ENCODE results near the gene PCLAF. TPM values are rescaled to one million over a fixed set of nuclear protein-coding genes. Genes with fewer than 3 reads are reported as not detected.

Gene PCLAF, protein sequence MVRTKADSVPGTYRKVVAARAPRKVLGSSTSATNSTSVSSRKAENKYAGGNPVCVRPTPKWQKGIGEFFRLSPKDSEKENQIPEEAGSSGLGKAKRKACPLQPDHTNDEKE
- total RNA-seq, result 6.6 to 12.0 TPM (median 8.3 TPM) in 3 replicates
- long read RNA-seq, transcript PCLAF-201 (4 exons, 2,194 nt), result major isoform, 21 of 23 reads
- long read RNA-seq, partial matches to known transcripts, result 0 of 23 reads
- long read RNA-seq, other reads (novel, unspliced or antisense), result 1 of 23 reads

DNA sequence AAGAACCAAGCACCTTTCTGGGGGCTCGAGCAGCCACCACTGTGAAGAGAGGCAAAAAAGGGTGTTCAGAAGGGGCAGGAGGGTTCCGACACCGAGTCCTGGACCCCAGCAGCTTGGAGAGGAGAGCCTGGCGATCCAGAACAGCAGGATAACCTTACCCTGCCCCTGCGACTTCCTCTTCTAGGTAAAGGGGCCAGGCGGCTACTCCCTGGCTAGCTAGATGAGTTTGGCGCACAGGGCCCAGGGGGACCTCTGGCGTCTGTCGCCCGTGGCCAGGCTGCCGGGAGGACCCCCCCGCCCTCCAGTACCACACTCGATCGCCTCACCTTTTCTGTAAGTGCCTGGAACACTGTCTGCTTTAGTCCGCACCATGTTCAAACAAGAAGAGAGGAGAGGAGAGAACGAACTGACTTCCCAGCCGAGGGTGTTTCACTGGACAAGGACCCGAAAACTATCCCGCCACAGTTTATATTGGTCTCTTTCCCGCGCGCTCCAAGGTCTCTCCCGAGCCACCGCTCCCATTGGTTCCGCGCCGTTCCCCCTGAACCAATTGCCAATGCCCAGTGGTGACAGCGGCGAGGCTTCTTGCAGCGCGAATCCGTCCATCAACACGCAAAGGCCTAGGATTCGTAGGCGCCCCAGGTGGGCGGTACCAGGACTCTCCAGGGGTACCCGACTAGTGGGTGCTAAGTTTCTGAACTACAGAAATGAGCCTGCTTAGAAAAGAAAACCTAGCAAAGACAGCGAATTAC lies at the start of gene PCLAF:
TSS of gene PCLAF (minus strand) at position 442 of the 752 bp plus-strand sequence. CDS start at position 372, 70 bp downstream.
- TF ChIP-seq, protein P1, sequence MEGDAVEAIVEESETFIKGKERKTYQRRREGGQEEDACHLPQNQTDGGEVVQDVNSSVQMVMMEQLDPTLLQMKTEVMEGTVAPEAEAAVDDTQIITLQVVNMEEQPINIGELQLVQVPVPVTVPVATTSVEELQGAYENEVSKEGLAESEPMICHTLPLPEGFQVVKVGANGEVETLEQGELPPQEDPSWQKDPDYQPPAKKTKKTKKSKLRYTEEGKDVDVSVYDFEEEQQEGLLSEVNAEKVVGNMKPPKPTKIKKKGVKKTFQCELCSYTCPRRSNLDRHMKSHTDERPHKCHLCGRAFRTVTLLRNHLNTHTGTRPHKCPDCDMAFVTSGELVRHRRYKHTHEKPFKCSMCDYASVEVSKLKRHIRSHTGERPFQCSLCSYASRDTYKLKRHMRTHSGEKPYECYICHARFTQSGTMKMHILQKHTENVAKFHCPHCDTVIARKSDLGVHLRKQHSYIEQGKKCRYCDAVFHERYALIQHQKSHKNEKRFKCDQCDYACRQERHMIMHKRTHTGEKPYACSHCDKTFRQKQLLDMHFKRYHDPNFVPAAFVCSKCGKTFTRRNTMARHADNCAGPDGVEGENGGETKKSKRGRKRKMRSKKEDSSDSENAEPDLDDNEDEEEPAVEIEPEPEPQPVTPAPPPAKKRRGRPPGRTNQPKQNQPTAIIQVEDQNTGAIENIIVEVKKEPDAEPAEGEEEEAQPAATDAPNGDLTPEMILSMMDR (IDR thresholded peaks at IDR 0.05), result peak; percentile 29
- peaks cover 26% of the 10 kb centered on the region for H3K4me1 Mint-ChIP-seq (ENCODE audit: low read depth)
- peak within 1 kb of the TSS; percentile 24 for H3K27ac Mint-ChIP-seq (ENCODE audit: unreplicated experiment)
- no peaks in the 10 kb centered on the region for H3K27me3 Mint-ChIP-seq (ENCODE audit: low read depth)
- H3K4me3 Mint-ChIP-seq (ENCODE audit: unreplicated experiment), result peak within 1 kb of the TSS; percentile 72
- peak; percentile 96 for DNase-seq (ENCODE audit: low spot score)
- H3K9me3 Mint-ChIP-seq (ENCODE audit: low read depth), result no peaks in the 10 kb centered on the region
- H3K36me3 Mint-ChIP-seq (ENCODE audit: low read depth), result no peaks in the 10 kb centered on the region

DNA sequence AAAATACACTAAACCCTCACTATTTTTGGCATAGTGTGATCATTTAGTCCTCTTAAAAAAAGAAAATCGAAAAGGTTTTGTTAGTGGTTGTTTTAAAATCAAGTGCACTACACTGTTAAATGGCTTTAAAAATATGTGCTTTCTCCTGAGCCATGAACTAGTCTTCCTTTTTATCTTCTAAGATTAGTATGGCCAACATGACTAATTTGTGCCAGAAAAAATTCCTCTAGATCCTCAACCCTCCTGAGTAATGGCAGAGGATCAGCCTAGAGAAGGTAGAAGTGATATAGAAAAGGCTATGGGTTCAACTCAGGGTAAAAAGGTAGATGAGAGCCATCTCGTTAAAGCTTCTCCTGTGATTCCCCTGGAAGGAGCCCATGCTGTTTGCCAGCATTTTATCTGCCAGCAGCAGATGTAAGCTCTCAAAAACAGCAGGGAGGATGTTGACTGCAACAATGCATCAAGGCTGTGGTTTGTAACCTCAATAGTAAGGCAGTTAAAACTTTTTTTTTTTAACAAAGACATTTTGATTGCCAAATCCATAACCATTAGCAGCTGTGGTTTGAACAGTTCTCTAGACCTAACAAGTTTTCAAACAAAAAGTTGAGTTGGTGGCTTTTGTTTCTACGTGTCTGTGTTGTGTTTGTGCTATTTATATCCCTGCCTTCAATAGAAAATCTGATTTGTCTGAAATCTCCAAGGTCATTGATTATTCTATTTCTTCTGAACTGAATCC lies 48.9 kb upstream of the PCLAF start:
- no peak for DNase-seq (ENCODE audit: low spot score)
- peak overlapping the region; percentile 9 for H3K27ac Mint-ChIP-seq (ENCODE audit: unreplicated experiment)
- TF ChIP-seq, protein P1 (IDR thresholded peaks at IDR 0.05), result no peak
- H3K9me3 Mint-ChIP-seq (ENCODE audit: low read depth), result no peaks in the 10 kb centered on the region
- no peaks in the 10 kb centered on the region for H3K27me3 Mint-ChIP-seq (ENCODE audit: low read depth)
- H3K36me3 Mint-ChIP-seq (ENCODE audit: low read depth), result peaks cover 12% of the 10 kb centered on the region
- H3K4me3 Mint-ChIP-seq (ENCODE audit: unreplicated experiment), result no peak overlapping the region
- peaks cover 11% of the 10 kb centered on the region for H3K4me1 Mint-ChIP-seq (ENCODE audit: low read depth)

DNA sequence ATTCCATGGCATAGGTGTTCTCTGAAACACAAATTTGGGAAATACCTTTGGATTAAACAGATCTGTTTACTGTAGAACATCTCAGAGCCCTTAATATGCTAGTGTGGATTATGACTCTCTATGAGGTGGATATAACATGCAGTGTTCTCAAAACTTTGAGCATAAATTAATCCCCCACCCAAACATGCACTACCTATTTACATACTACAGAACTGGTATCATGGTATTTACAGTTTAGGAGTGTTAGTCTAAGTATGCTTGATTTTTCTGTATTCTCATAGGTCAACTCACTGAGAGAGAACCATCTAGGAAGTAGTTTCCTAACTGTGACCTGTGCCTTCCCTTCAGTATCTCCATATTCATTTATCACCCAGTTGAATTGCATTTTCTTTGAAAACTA lies 48.2 kb upstream of the PCLAF start:
- peaks cover 11% of the 10 kb centered on the region for H3K36me3 Mint-ChIP-seq (ENCODE audit: low read depth)
- H3K4me3 Mint-ChIP-seq (ENCODE audit: unreplicated experiment), result no peak overlapping the region
- H3K4me1 Mint-ChIP-seq (ENCODE audit: low read depth), result peaks cover 11% of the 10 kb centered on the region
- DNase-seq (ENCODE audit: low spot score), result no peak
- H3K27ac Mint-ChIP-seq (ENCODE audit: unreplicated experiment), result no peak overlapping the region
- H3K27me3 Mint-ChIP-seq (ENCODE audit: low read depth), result no peaks in the 10 kb centered on the region
- H3K9me3 Mint-ChIP-seq (ENCODE audit: low read depth), result no peaks in the 10 kb centered on the region
- TF ChIP-seq, protein P1 (IDR thresholded peaks at IDR 0.05), result no peak

DNA sequence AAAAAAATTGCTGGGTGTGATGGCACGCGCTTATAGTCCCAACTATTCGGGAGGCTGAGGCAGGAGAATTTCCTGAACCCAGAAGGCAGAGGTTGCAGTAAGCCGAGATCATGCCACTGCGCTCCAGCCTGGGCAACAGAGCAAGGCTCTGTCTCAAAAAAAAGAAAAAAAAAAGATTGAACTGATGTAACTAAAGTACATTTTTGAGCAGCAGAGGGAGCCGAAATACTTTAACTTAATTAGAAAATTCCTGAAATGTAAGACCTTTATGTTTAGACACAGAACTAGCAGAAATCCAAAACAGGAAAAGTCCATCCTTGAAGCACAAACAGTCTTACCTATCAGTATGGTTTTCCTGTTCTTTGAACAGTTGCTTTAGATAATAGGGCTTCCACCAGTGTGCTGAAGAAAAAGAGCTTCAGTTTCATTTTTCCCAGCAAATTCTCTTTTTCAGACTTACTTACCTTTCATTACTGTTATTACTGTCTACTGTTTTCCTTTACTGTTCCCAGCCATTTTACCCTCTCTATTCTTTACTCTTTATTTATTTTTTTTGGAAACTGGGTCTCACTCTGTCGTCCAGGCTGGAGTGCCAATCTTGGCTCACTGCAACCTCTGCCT lies 45.7 kb upstream of the PCLAF start:
- H3K4me1 Mint-ChIP-seq (ENCODE audit: low read depth), result peaks cover 11% of the 10 kb centered on the region
- DNase-seq (ENCODE audit: low spot score), result no peak
- TF ChIP-seq, protein P1 (IDR thresholded peaks at IDR 0.05), result peak; percentile 79
- no peaks in the 10 kb centered on the region for H3K27me3 Mint-ChIP-seq (ENCODE audit: low read depth)
- peak overlapping the region; percentile 41 for H3K27ac Mint-ChIP-seq (ENCODE audit: unreplicated experiment)
- H3K4me3 Mint-ChIP-seq (ENCODE audit: unreplicated experiment), result no peak overlapping the region
- peaks cover 20% of the 10 kb centered on the region for H3K36me3 Mint-ChIP-seq (ENCODE audit: low read depth)
- H3K9me3 Mint-ChIP-seq (ENCODE audit: low read depth), result no peaks in the 10 kb centered on the region

DNA sequence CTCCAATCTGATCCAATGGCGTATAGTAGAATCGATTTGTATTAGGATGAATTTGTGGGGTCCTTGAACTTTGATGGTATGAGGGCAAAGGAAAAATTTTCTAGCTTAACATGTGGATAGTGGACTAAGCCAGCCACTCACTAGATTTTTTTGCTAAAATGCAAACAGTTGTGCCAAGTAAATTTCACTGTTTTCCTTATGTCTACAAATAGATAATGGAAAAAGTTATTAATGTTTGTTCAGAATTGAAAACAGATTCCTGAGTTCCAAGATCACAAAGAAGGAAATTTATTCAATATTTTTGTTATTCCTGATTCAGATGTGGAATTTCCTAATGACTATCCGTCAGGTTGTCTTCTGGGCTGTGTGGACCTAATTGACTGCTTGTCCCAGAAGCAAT lies 44.0 kb upstream of the PCLAF start:
- peaks cover 10% of the 10 kb centered on the region for H3K4me1 Mint-ChIP-seq (ENCODE audit: low read depth)
- H3K9me3 Mint-ChIP-seq (ENCODE audit: low read depth), result no peaks in the 10 kb centered on the region
- peaks cover 20% of the 10 kb centered on the region for H3K36me3 Mint-ChIP-seq (ENCODE audit: low read depth)
- no peak for DNase-seq (ENCODE audit: low spot score)
- no peaks in the 10 kb centered on the region for H3K27me3 Mint-ChIP-seq (ENCODE audit: low read depth)
- TF ChIP-seq, protein P1 (IDR thresholded peaks at IDR 0.05), result no peak
- no peak overlapping the region for H3K27ac Mint-ChIP-seq (ENCODE audit: unreplicated experiment)
- no peak overlapping the region for H3K4me3 Mint-ChIP-seq (ENCODE audit: unreplicated experiment)
